CD4-positive, alpha-beta T cell (primary cell): ENCODE data around the gene RPL18A. TPM values are rescaled to one million over a fixed set of nuclear protein-coding genes. Genes with fewer than 3 reads are reported as not detected.

Experiments used
- ATAC-seq: fragments of 200-7000 bp; cut with Tn5 transposase; one replicate; pipeline ENCODE4 v1.10.0; 2022; ENCODE audit warnings: mild to moderate bottlenecking; ENCODE audit not compliant: poor library complexity
- CTCF ChIA-PET: fragments of 350-600 bp; sonication (Branson Sonifier 250); formaldehyde crosslinking; loops from one replicate; lab custom pipeline; 2021; ENCODE audit warnings: antibody characterized with exemption, inconsistent platforms; lab: Charles Lee
- POLR2A ChIA-PET: fragments of 350-600 bp; sonication (Branson Sonifier 250); formaldehyde crosslinking; loops from one replicate; lab custom pipeline; 2021; ENCODE audit warnings: antibody characterized with exemption, inconsistent platforms; lab: Charles Lee
- DNase-seq, 14 experiments: peaks; one replicate each; pipeline ENCODE4 v3.0.0-alpha.2; 2013 to 2020; ENCODE audit warnings: mixed read lengths in 2 of 14
- H3K27ac ChIP-seq, 2 donors: one replicate each; pipeline versions ENCODE4 v1.5.1 to v1.7.0; 2013; ENCODE audit warnings: low read length in 2 of 2, low read depth in 1 of 2, mild to moderate bottlenecking in 1 of 2
- H3K27me3 ChIP-seq, 2 experiments: 1 replicate in 1 of 2; 2 replicates in 1 of 2; pipeline versions ENCODE4 v1.6.1 to v1.7.0; 2013; ENCODE audit warnings: low read length in 2 of 2, control low read depth in 1 of 2, mild to moderate bottlenecking in 1 of 2, moderate library complexity in 1 of 2; ENCODE audit not compliant: insufficient read depth in 2 of 2, control insufficient read depth in 1 of 2
- H3K36me3 ChIP-seq: one replicate; pipeline ENCODE4 v1.6.1; 2013; ENCODE audit warnings: low read length, control low read depth; ENCODE audit not compliant: insufficient read depth
- H3K4me1 ChIP-seq: one replicate; pipeline ENCODE4 v1.6.1; 2013; ENCODE audit warnings: low read length, control low read depth; ENCODE audit not compliant: insufficient read depth
- H3K4me3 ChIP-seq: one replicate; pipeline ENCODE4 v1.5.1; 2013; ENCODE audit warnings: mild to moderate bottlenecking, low read length, moderate library complexity
- H3K9me3 ChIP-seq, 2 experiments: 1 replicate in 1 of 2; 2 replicates in 1 of 2; pipeline versions ENCODE4 v1.6.1 to v1.7.0; 2013; ENCODE audit warnings: low read length in 2 of 2, mild to moderate bottlenecking in 2 of 2, control low read depth in 1 of 2, moderate library complexity in 1 of 2; ENCODE audit not compliant: control insufficient read depth in 1 of 2, insufficient read depth in 1 of 2
- H3K27ac Mint-ChIP-seq: one replicate; pipeline ENCODE4 v1.8.0; 2020; ENCODE audit warnings: mixed read lengths
- H3K27me3 Mint-ChIP-seq: one replicate; pipeline ENCODE4 v1.8.0; 2021; ENCODE audit warnings: mixed read lengths
- H3K36me3 Mint-ChIP-seq: one replicate; pipeline ENCODE4 v1.8.0; 2021; ENCODE audit warnings: low read depth, mixed read lengths
- H3K4me1 Mint-ChIP-seq: one replicate; pipeline ENCODE4 v1.8.0; 2021; ENCODE audit warnings: low read depth, mixed read lengths
- H3K4me3 Mint-ChIP-seq: one replicate; pipeline ENCODE4 v1.8.0; 2020; ENCODE audit warnings: mild to moderate bottlenecking, mixed read lengths
- H3K9me3 Mint-ChIP-seq: one replicate; pipeline ENCODE4 v1.8.0; 2020; ENCODE audit warnings: mixed read lengths
- intact Hi-C, 2 experiments: fragments of 100-400 bp; cut with DNase I in 1 of 2; cut with micrococcal nuclease in 1 of 2; formaldehyde crosslinking; loops; one replicate each; pipeline versions ENCODE4 v1.15.1 to v1.9.0; 2023 to 2025; cut with DNase I, micrococcal nuclease
- total RNA-seq, 174 experiments: library from RNA in 2 of 174; stranded (reverse) in 2 of 174; gene quantifications; one replicate each; pipeline ENCODE4 v1.2.3 and lab custom pipeline; 2021 to 2026
- TF ChIP-seq, protein P1 (sequence below): fragments of 200-600 bp; IDR thresholded peaks from one replicate; pipeline ENCODE4 v1.8.0; 2022; ENCODE audit warnings: antibody characterized with exemption, mild to moderate bottlenecking

The RPL18A gene
- total RNA-seq, 2 experiments from 2014 or later: 4,157 to 4,260 TPM

DNA sequence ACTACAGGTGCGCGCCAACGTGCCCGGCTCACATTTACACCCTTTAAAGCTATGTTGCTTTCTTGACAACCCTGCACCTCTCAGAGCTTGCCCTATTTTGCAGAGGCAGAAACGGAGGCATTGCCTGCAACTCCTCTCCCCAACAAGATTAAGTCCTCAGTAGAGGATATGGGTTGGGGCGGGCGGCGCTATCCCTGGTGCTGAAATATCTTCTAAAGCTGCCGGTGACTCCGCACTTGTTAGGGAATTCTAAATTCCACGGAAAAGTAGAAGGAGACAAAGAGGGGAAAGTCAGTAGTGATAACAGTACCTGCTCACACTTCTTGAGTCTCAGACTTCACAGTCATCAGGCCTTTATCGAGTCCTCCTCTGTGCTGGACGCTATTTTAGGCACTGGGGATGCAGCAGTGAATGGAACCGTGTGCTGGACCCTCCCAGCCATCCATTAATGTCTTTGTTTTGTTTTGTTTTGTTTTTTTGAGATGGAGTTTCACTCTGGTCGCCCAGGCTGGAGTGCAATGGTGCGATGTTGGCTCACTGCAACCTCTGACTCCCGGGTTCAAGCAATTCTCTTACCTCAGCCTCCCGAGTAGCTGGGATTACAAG is 30.0 kb downstream of the RPL18A start:
- Mint-ChIP-seq H3K4me1 (no peaks in the 10 kb centered on the region), H3K4me3 (no peak overlapping the region), H3K27ac (no peak overlapping the region), H3K27me3 (no peaks in the 10 kb centered on the region), H3K36me3 (peaks cover 9% of the 10 kb centered on the region), H3K9me3 (no peaks in the 10 kb centered on the region)
- POLR2A ChIA-PET: no interaction called here
- no peaks in the 10 kb centered on the region for H3K36me3 ChIP-seq
- ATAC-seq (no peak), DNase-seq (peak in 1 of 14 experiments; percentile 15)
- intact Hi-C loops: loop anchor here in 1 of 2 experiments (10.0 kb wide), 1 partner anchor 345 kb away; no protein-coding TSS in a partner anchor
- H3K4me1 ChIP-seq: no peaks in the 10 kb centered on the region
- no peaks in the 10 kb centered on the region for H3K27me3 ChIP-seq
- TF ChIP-seq, protein P1, sequence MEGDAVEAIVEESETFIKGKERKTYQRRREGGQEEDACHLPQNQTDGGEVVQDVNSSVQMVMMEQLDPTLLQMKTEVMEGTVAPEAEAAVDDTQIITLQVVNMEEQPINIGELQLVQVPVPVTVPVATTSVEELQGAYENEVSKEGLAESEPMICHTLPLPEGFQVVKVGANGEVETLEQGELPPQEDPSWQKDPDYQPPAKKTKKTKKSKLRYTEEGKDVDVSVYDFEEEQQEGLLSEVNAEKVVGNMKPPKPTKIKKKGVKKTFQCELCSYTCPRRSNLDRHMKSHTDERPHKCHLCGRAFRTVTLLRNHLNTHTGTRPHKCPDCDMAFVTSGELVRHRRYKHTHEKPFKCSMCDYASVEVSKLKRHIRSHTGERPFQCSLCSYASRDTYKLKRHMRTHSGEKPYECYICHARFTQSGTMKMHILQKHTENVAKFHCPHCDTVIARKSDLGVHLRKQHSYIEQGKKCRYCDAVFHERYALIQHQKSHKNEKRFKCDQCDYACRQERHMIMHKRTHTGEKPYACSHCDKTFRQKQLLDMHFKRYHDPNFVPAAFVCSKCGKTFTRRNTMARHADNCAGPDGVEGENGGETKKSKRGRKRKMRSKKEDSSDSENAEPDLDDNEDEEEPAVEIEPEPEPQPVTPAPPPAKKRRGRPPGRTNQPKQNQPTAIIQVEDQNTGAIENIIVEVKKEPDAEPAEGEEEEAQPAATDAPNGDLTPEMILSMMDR: no peak
- no peak overlapping the region for H3K27ac ChIP-seq
- no peaks in the 10 kb centered on the region for H3K9me3 ChIP-seq
- CTCF ChIA-PET: no interaction called here
- no peak overlapping the region for H3K4me3 ChIP-seq

DNA sequence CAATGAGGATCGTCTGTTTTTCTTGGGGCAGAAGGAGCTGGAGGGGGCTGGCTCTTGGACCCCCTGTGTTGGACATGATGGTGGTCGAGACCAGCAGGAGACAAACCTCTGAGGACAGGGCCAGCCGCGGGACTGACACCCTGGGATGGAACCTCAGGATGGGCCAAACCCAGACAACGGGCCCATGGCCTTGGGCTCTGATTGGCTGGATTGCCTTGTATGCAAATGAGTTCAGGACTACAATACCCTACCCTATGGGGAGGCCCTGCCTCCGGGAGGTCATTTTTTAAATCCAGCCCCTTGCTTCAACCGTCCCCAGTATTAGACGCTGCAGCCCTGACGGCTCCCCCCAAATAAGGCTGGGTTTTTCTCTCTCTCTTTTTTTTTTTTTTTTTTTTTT is 34.1 kb downstream of the RPL18A start:
- no peak overlapping the region for H3K4me3 Mint-ChIP-seq
- Histone ChIP-seq H3K4me3 (no peak overlapping the region), H3K27ac (no peak overlapping the region), H3K27me3 (no peaks in the 10 kb centered on the region), H3K36me3 (no peaks in the 10 kb centered on the region), H3K4me1 (no peaks in the 10 kb centered on the region), H3K9me3 (no peaks in the 10 kb centered on the region)
- intact Hi-C loops: no loop called here
- ChIA-PET POLR2A (no interaction called here), CTCF (interaction anchor here (0.6 kb wide), 1 partner anchor 24 kb away, joined by 6 read pairs; no protein-coding TSS in a partner anchor)
- H3K27ac Mint-ChIP-seq: no peak overlapping the region
- H3K4me1 Mint-ChIP-seq: no peaks in the 10 kb centered on the region
- TF ChIP-seq, protein P1: no peak
- ATAC-seq (no peak), DNase-seq (no peak)
- peaks cover 4% of the 10 kb centered on the region for H3K27me3 Mint-ChIP-seq
- peaks cover 9% of the 10 kb centered on the region for H3K36me3 Mint-ChIP-seq
- no peaks in the 10 kb centered on the region for H3K9me3 Mint-ChIP-seq

DNA sequence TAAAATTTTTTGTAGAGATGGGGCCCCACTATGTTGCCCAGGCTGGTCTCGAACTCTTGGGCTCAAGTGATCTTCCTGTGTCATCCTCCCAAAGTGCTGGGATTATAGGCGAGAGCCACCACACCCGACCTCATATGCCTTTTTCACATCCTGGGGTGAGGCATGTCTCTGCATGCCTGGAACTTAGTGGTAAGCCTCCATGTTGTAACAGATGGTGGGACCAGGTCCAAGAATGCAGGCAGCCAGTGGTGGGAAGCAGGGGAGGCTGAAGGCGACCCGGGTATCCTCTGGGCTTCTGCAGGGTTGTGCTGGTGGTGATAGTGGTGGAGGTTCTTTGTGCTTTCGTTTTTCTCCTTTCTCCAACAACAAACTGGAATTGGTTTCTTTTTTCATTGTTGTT is 43.0 kb downstream of the RPL18A start:
- DNase-seq (no peak), ATAC-seq (no peak)
- no peak overlapping the region for H3K27ac ChIP-seq
- no peaks in the 10 kb centered on the region for H3K36me3 ChIP-seq
- Mint-ChIP-seq H3K36me3 (no peaks in the 10 kb centered on the region), H3K27ac (no peak overlapping the region), H3K27me3 (peaks cover 20% of the 10 kb centered on the region), H3K4me1 (no peaks in the 10 kb centered on the region), H3K4me3 (no peak overlapping the region), H3K9me3 (no peaks in the 10 kb centered on the region)
- H3K9me3 ChIP-seq: peaks cover 0 to 2% of the 10 kb centered on the region in 2 experiments
- H3K4me1 ChIP-seq: no peaks in the 10 kb centered on the region
- H3K27me3 ChIP-seq: peaks cover 0 to 2% of the 10 kb centered on the region in 2 experiments
- ChIA-PET POLR2A (no interaction called here), CTCF (no interaction called here)
- TF ChIP-seq, protein P1: no peak
- no peak overlapping the region for H3K4me3 ChIP-seq
- intact Hi-C loops: no loop called here
